Measurements from ENCODE around the gene RIC1. TPM values are rescaled to one million over a fixed set of nuclear protein-coding genes. Genes with fewer than 3 reads are reported as not detected.

RIC1 gene
- total and polyA plus RNA-seq, 2 of the 8 experiments (the other 6 are each of a cell fraction or from before 2014, with no cell fraction given), result 10.7 to 24.5 TPM

- TF ChIP-seq CHD2 (IDR thresholded peaks at IDR 0.05; ENCODE audit: low read length), result no peak
- TF ChIP-seq ASH2L (IDR thresholded peaks at IDR 0.05; ENCODE audit: low read length), result no peak
Measured at GRCh38 chr9:5798581-5798980, 169.7 kb downstream of the RIC1 start (continued).
